HG02840 (cell line): ENCODE measurements around the gene STAG1.
"Not testable (repeated sequence)": the region's sequence is repeated elsewhere in the genome, so short reads cannot be mapped to it uniquely, and the experiment has no call there.

Experiments used
- ATAC-seq: cut with Tn5 transposase; IDR thresholded peaks from one replicate; pipeline ENCODE4 v1.9.1; 2021; ENCODE audit warnings: mild to moderate bottlenecking, moderate library complexity, moderate number of reproducible peaks; ENCODE audit not compliant: unreplicated experiment, low FRiP score

Gene STAG1

GRCh38 chr3:136350132-136350531 lies 402.0 kb downstream of the STAG1 start:
- no peak for ATAC-seq

GRCh38 chr3:136346486-136346885 lies 405.7 kb downstream of the STAG1 start:
- ATAC-seq: no peak

GRCh38 chr3:136343873-136344555 lies 408.2 kb downstream of the STAG1 start:
- ATAC-seq: no peak

- no peak for ATAC-seq
These were observed 408.7 kb downstream of the STAG1 start for GRCh38 chr3:136343446-136343845.

GRCh38 chr3:136336329-136337100 lies 415.7 kb downstream of the STAG1 start:
- no peak for ATAC-seq

GRCh38 chr3:136334726-136335125 lies 417.5 kb downstream of the STAG1 start:
- not testable (repeated sequence) for ATAC-seq

- no peak for ATAC-seq
These were observed 418.0 kb downstream of the STAG1 start for GRCh38 chr3:136334209-136334608.

- ATAC-seq: no peak
These were observed 419.4 kb downstream of the STAG1 start for GRCh38 chr3:136332776-136333175.

- no peak for ATAC-seq
These were observed 419.9 kb downstream of the STAG1 start for GRCh38 chr3:136332302-136332701.

- ATAC-seq: no peak
These were observed 421.3 kb downstream of the STAG1 start for GRCh38 chr3:136330900-136331299.

- ATAC-seq: no peak
These were observed 422.6 kb downstream of the STAG1 start for GRCh38 chr3:136329593-136329992.

GRCh38 chr3:136327671-136328070 lies 424.5 kb downstream of the STAG1 start:
- ATAC-seq: no peak

- no peak for ATAC-seq
These were observed 425.9 kb downstream of the STAG1 start for GRCh38 chr3:136326316-136326715.

- no peak for ATAC-seq
These were observed 440.2 kb downstream of the STAG1 start for GRCh38 chr3:136311968-136312367.

- ATAC-seq: no peak
These were observed 440.9 kb downstream of the STAG1 start for GRCh38 chr3:136311261-136311660.

- ATAC-seq: no peak
These were observed 446.3 kb downstream of the STAG1 start for GRCh38 chr3:136305879-136306278.

GRCh38 chr3:136300444-136300843 lies 451.7 kb downstream of the STAG1 start:
- no peak for ATAC-seq

GRCh38 chr3:136297826-136298225 lies 454.4 kb downstream of the STAG1 start:
- ATAC-seq: no peak

GRCh38 chr3:136296960-136297359 lies 455.2 kb downstream of the STAG1 start:
- ATAC-seq: no peak

- no peak for ATAC-seq
These were observed 458.0 kb downstream of the STAG1 start for GRCh38 chr3:136294176-136294575.

GRCh38 chr3:136293279-136293678 lies 458.9 kb downstream of the STAG1 start:
- ATAC-seq: no peak

GRCh38 chr3:136292500-136292899 lies 459.7 kb downstream of the STAG1 start:
- ATAC-seq: no peak
